ENCODE data around the gene PCSK6.
"Not testable (repeated sequence)": the region's sequence is repeated elsewhere in the genome, so short reads cannot be mapped to it uniquely, and the experiment has no call there.

PCSK6 gene

DNA sequence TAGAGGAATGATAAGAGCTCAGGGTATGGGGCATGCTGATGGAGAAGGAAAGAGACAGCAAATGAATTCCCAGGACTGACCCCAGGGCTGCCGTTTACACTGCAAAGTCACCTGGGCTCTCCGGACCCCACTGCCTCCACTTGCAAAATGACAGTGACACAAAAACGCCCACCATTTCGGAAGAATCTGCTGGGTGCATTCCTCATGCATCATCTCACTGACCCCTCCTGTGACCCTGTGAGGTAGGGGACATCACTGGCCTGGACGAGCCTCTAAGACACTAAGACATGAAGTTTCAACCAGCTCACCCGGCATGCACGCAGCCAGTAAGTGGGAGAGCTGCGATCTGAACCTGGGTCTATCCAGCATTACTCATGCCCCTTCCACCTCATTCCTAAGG is 60.3 kb downstream of the PCSK6 start:
- Histone ChIP-seq H3K4me1 (ENCODE audit: control insufficient read depth in 1 of 2, insufficient read depth in 2 of 2, low read length in 2 of 2) (no peaks in the 10 kb centered on the region), H3K27ac (ENCODE audit: low read length) (no peak overlapping the region), H3K36me3 (ENCODE audit: control insufficient read depth in 1 of 2, insufficient read depth in 2 of 2, low read length in 2 of 2) (no peaks in the 10 kb centered on the region), H3K9me3 (ENCODE audit: control insufficient read depth in 1 of 2, low read length in 2 of 2) (no peaks in the 10 kb centered on the region), H3K27me3 (ENCODE audit: low read depth, low read length) (no peaks in the 10 kb centered on the region), H3K4me3 (ENCODE audit: low read depth in 1 of 2, low read length in 2 of 2) (no peak overlapping the region)

DNA sequence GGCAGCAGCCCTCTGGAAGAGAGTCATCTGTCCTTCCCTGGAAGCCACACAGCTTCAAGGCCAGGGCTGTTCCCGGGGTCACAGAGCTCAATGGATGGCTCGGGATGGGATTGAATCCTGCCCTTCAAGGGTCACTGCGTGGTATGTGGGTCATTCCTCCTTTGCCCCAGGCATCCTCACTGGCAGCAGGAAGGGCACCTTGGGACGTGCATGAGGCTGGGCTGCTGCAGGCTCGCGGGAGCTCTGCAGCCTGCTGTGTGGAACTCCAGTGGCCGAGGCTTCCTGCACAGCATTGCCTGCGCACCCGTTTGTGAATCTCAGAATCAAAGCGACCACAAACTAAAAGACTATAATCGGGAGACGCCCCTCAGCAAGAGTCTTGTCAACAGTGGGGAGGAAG is 60.7 kb downstream of the PCSK6 start:
- Histone ChIP-seq H3K27ac (ENCODE audit: low read length) (no peak overlapping the region), H3K9me3 (ENCODE audit: control insufficient read depth in 1 of 2, low read length in 2 of 2) (no peaks in the 10 kb centered on the region), H3K36me3 (ENCODE audit: control insufficient read depth in 1 of 2, insufficient read depth in 2 of 2, low read length in 2 of 2) (no peaks in the 10 kb centered on the region)

DNA sequence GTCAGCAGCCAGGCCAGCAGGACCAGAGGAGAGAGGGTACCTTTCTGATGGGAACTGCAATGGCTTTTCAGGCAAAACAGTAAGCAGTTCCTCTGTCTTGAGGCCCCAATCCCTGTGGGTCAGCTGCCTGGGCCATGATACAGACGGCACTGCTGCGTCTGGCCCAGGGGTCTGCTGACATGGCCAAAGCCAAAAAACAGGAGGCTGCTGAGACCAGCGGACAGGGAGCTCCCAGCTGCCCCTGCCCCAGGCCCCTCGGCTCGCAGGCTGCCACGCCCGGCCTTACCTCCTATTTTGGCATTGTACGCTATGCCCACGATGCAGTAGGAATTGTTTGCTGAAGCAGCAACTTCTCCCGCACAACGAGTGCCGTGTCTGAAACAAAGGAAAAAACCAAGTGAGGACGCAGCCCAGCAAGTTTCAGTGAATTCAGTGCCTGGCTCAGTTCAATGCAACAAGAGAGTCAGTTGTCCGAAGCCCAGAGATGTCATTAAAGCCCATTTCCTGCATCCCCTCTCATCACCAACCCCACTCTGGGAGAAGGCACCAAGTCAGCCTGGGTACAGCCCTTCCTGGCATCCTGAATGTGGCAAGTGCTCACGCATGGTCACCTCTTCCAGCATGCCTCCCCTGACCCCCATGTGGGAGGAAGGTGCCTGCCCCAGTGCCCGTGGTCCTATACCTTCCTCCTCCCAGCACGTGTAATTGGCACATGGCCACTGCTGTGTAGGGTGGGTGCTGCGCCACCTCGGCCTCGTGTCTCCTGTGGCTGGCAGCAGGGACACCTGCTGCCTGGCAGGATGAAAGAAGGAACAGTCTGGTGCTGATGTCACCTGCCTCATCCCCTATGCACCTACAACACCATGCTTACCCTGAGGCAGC is 61.7 kb downstream of the PCSK6 start:
- Histone ChIP-seq H3K36me3 (ENCODE audit: control insufficient read depth in 1 of 2, insufficient read depth in 2 of 2, low read length in 2 of 2) (no peaks in the 10 kb centered on the region), H3K27ac (ENCODE audit: low read length) (no peak overlapping the region), H3K9me3 (ENCODE audit: control insufficient read depth in 1 of 2, low read length in 2 of 2) (no peaks in the 10 kb centered on the region), H3K4me3 (ENCODE audit: low read depth in 1 of 2, low read length in 2 of 2) (no peak overlapping the region), H3K27me3 (ENCODE audit: low read depth, low read length) (no peaks in the 10 kb centered on the region), H3K4me1 (ENCODE audit: control insufficient read depth in 1 of 2, insufficient read depth in 2 of 2, low read length in 2 of 2) (no peaks in the 10 kb centered on the region)

More for the DNA sequence above, 60.7 kb downstream of the PCSK6 start:
- no peak overlapping the region for H3K4me3 ChIP-seq (ENCODE audit: low read depth in 1 of 2, low read length in 2 of 2)
- no peaks in the 10 kb centered on the region for H3K27me3 ChIP-seq (ENCODE audit: low read depth, low read length)
- no peaks in the 10 kb centered on the region for H3K4me1 ChIP-seq (ENCODE audit: control insufficient read depth in 1 of 2, insufficient read depth in 2 of 2, low read length in 2 of 2)

- H3K27me3 ChIP-seq (ENCODE audit: low read depth, low read length) = no peaks in the 10 kb centered on the region
- no peaks in the 10 kb centered on the region for H3K4me1 ChIP-seq (ENCODE audit: control insufficient read depth in 1 of 2, insufficient read depth in 2 of 2, low read length in 2 of 2)
- no peak overlapping the region for H3K27ac ChIP-seq (ENCODE audit: low read length)
- H3K36me3 ChIP-seq (ENCODE audit: control insufficient read depth in 1 of 2, insufficient read depth in 2 of 2, low read length in 2 of 2) = no peaks in the 10 kb centered on the region
- no peaks in the 10 kb centered on the region for H3K9me3 ChIP-seq (ENCODE audit: control insufficient read depth in 1 of 2, low read length in 2 of 2)
- H3K4me3 ChIP-seq (ENCODE audit: low read depth in 1 of 2, low read length in 2 of 2) = no peak overlapping the region
These were observed 62.7 kb downstream of the PCSK6 start for GRCh38 chr15:101426761-101427333.

DNA sequence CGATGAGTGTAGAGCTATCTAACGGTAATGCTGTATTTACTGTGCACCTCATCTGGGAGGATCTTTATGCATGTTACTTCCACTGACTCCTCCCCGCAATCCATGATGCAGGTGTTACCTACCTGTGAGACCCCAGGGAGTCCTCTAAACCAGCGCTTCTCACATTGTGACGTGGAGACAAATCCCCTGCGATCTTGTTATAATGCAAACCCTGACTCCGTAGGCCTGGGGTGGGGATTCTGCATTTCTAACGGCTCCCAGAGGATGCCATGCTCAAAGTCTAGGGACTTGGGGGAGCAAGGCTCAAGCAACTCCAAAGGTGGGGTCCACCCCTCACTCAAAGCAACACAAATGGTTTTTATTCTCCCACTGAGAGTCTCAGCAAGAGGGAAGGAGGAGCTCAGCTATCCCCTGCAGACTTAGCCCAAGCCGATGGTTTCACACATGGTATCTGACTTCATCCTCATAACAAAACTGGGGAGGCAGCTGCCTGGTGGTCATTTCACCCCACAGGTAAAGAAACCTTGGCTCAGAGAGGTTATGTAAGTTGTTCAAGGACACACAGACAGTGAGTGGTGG is 63.6 kb downstream of the PCSK6 start:
- Histone ChIP-seq H3K4me3 (ENCODE audit: low read depth in 1 of 2, low read length in 2 of 2) (no peak overlapping the region), H3K27ac (ENCODE audit: low read length) (no peak overlapping the region), H3K9me3 (ENCODE audit: control insufficient read depth in 1 of 2, low read length in 2 of 2) (no peaks in the 10 kb centered on the region), H3K27me3 (ENCODE audit: low read depth, low read length) (no peaks in the 10 kb centered on the region), H3K36me3 (ENCODE audit: control insufficient read depth in 1 of 2, insufficient read depth in 2 of 2, low read length in 2 of 2) (no peaks in the 10 kb centered on the region), H3K4me1 (ENCODE audit: control insufficient read depth in 1 of 2, insufficient read depth in 2 of 2, low read length in 2 of 2) (no peaks in the 10 kb centered on the region)

DNA sequence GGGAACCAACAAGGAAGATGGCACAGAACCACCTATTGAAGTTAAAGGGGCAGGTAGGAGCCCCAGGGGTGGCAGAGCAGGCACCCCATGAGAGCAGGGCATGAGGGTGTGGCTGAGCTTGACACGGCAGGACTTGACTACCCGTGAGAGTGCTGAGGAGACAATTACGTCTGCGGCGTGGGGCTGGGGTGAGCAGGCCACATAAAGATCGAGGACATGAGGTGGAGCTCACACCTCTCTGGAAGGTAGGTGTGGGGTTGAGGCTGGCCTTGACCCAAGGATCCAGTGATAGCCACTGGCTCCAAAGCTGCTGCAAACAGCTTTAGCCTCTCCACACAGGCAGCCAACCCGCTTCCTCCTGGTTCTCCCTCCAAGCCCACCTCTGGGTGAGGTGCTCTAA is 64.5 kb downstream of the PCSK6 start:
- no peaks in the 10 kb centered on the region for H3K4me1 ChIP-seq (ENCODE audit: control insufficient read depth in 1 of 2, insufficient read depth in 2 of 2, low read length in 2 of 2)
- H3K9me3 ChIP-seq (ENCODE audit: control insufficient read depth in 1 of 2, low read length in 2 of 2) = no peaks in the 10 kb centered on the region
- H3K4me3 ChIP-seq (ENCODE audit: low read depth in 1 of 2, low read length in 2 of 2) = no peak overlapping the region
- H3K27me3 ChIP-seq (ENCODE audit: low read depth, low read length) = no peaks in the 10 kb centered on the region
- no peak overlapping the region for H3K27ac ChIP-seq (ENCODE audit: low read length)
- no peaks in the 10 kb centered on the region for H3K36me3 ChIP-seq (ENCODE audit: control insufficient read depth in 1 of 2, insufficient read depth in 2 of 2, low read length in 2 of 2)

DNA sequence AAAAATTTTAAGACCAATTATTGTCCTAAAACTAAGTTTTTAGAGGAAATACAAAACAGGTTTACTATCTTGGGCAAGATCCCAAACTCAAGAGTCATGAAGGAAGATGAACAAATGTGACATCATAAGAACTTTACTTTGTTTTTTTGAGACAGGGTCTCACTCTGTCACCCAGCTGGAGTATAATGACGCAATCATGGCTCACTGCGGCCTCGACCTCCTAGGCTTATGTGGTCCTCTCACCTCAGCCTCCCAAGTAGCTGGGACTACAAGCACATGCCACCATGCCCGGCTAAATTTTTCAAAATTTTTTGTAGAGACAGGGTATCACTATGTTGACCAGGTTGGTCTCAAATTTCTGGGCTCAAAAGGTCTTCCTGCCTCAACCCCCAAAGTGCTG is 69.3 kb downstream of the PCSK6 start:
- no peaks in the 10 kb centered on the region for H3K36me3 ChIP-seq (ENCODE audit: control insufficient read depth in 1 of 2, insufficient read depth in 2 of 2, low read length in 2 of 2)
- no peaks in the 10 kb centered on the region for H3K27me3 ChIP-seq (ENCODE audit: low read depth, low read length)
- H3K9me3 ChIP-seq (ENCODE audit: control insufficient read depth in 1 of 2, low read length in 2 of 2) = no peaks in the 10 kb centered on the region
- H3K4me3 ChIP-seq (ENCODE audit: low read depth in 1 of 2, low read length in 2 of 2) = no peak overlapping the region
- H3K27ac ChIP-seq (ENCODE audit: low read length) = no peak overlapping the region
- no peaks in the 10 kb centered on the region for H3K4me1 ChIP-seq (ENCODE audit: control insufficient read depth in 1 of 2, insufficient read depth in 2 of 2, low read length in 2 of 2)

GRCh38 chr15:101416475-101416874 is 73.0 kb downstream of the PCSK6 start:
- not testable (repeated sequence) for H3K36me3 ChIP-seq (ENCODE audit: control insufficient read depth in 1 of 2, insufficient read depth in 2 of 2, low read length in 2 of 2); H3K27me3 ChIP-seq (ENCODE audit: low read depth, low read length); H3K9me3 ChIP-seq (ENCODE audit: control insufficient read depth in 1 of 2, low read length in 2 of 2); H3K4me3 ChIP-seq (ENCODE audit: low read depth in 1 of 2, low read length in 2 of 2); H3K27ac ChIP-seq (ENCODE audit: low read length); H3K4me1 ChIP-seq (ENCODE audit: control insufficient read depth in 1 of 2, insufficient read depth in 2 of 2, low read length in 2 of 2)

GRCh38 chr15:101413239-101413638 is 76.3 kb downstream of the PCSK6 start:
- H3K36me3 ChIP-seq (ENCODE audit: control insufficient read depth in 1 of 2, insufficient read depth in 2 of 2, low read length in 2 of 2) = no peaks in the 10 kb centered on the region
- no peaks in the 10 kb centered on the region for H3K4me1 ChIP-seq (ENCODE audit: control insufficient read depth in 1 of 2, insufficient read depth in 2 of 2, low read length in 2 of 2)
- no peaks in the 10 kb centered on the region for H3K9me3 ChIP-seq (ENCODE audit: control insufficient read depth in 1 of 2, low read length in 2 of 2)
- no peak overlapping the region for H3K4me3 ChIP-seq (ENCODE audit: low read depth in 1 of 2, low read length in 2 of 2)
- no peaks in the 10 kb centered on the region for H3K27me3 ChIP-seq (ENCODE audit: low read depth, low read length)
- H3K27ac ChIP-seq (ENCODE audit: low read length) = no peak overlapping the region

DNA sequence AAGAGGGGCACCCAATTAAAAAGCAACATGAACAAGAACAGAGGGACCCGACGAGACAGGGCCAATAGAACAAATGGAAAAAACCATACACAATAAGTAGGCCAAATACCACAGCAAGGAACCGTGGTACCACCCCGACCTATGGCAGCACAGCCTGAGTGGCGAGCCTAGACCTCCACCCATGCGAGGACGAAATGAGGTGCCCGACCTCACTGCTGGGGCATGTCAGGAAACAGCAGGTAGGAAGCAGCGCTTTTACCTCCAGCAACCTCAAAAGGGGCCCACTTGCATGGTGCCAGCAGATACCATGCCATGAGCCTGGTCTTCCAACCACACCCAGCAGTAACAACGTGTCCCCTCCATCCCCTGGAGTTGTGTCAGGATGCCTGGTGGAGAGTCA is 77.9 kb downstream of the PCSK6 start:
- Histone ChIP-seq H3K4me3 (ENCODE audit: low read depth in 1 of 2, low read length in 2 of 2) (no peak overlapping the region), H3K9me3 (ENCODE audit: control insufficient read depth in 1 of 2, low read length in 2 of 2) (no peaks in the 10 kb centered on the region), H3K4me1 (ENCODE audit: control insufficient read depth in 1 of 2, insufficient read depth in 2 of 2, low read length in 2 of 2) (no peaks in the 10 kb centered on the region), H3K27me3 (ENCODE audit: low read depth, low read length) (no peaks in the 10 kb centered on the region), H3K27ac (ENCODE audit: low read length) (no peak overlapping the region), H3K36me3 (ENCODE audit: control insufficient read depth in 1 of 2, insufficient read depth in 2 of 2, low read length in 2 of 2) (no peaks in the 10 kb centered on the region)

DNA sequence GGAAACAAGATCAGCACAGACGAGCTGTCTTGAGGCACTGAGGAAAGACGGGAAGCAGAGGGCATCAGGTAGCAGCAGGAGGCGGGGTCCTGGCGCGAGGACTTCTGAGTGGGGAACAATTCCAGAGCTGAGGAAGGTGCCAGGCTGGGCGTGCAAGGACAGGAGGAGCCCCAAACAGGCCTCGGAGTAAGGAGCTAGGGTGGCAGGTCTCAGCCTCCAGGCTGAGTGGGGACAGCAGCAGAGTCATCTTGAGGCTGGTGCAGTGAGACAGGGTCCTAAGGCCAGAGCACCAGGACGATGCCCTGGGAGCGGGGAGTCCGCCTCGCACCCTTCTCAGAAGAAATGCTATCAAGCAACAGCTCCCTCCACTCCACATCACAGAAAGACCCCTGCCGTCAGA is 78.4 kb downstream of the PCSK6 start:
- Histone ChIP-seq H3K9me3 (ENCODE audit: control insufficient read depth in 1 of 2, low read length in 2 of 2) (no peaks in the 10 kb centered on the region), H3K4me1 (ENCODE audit: control insufficient read depth in 1 of 2, insufficient read depth in 2 of 2, low read length in 2 of 2) (no peaks in the 10 kb centered on the region), H3K27ac (ENCODE audit: low read length) (no peak overlapping the region), H3K36me3 (ENCODE audit: control insufficient read depth in 1 of 2, insufficient read depth in 2 of 2, low read length in 2 of 2) (no peaks in the 10 kb centered on the region), H3K27me3 (ENCODE audit: low read depth, low read length) (no peaks in the 10 kb centered on the region), H3K4me3 (ENCODE audit: low read depth in 1 of 2, low read length in 2 of 2) (no peak overlapping the region)

Measured in muscle layer of duodenum (tissue), 2 donors.